ENCODE results near the gene ADAMTS3. TPM values are rescaled to one million over a fixed set of nuclear protein-coding genes. Genes with fewer than 3 reads are reported as not detected.

ADAMTS3 gene
- total RNA-seq, 1 donor from 2014 or later: 2.3 TPM

DNA sequence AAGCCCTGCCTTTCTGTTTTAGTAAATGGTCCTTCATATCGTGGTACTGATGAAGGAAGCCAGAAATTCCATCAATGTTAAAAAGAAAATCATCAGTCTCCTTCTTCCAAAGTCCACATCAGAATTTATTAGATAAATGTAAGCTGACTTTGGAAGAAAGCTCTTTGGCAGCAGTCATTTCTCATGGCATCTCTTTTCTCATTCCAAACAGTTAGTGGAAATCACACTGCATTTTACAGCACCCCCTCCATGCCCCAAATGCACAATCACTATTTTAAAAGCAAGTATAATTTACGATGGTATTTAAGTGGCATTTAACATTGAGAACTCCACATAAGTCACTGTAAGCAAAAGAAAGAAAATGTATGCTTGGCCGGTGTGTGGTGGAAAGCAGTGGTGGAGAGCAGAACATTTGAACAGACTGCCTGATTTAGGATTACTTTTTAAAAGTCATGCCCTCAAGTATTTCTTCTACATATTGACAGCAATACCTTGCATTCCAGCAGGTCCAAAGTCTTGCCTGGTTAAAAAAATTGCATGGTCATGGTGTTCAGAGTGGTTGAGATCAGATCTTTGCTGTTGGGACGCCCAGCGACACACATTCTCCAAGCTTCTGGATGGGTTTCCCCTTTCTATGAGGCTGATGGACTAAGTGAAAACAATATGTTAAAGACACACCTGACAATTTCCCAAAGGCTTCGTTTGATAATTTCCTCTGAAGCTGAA, 248.6 kb downstream of the ADAMTS3 start:
- no peak for DNase-seq (ENCODE audit: low spot score)
- intact Hi-C loops (cut with DNase I): no loop called here
- ATAC-seq: no peak

DNA sequence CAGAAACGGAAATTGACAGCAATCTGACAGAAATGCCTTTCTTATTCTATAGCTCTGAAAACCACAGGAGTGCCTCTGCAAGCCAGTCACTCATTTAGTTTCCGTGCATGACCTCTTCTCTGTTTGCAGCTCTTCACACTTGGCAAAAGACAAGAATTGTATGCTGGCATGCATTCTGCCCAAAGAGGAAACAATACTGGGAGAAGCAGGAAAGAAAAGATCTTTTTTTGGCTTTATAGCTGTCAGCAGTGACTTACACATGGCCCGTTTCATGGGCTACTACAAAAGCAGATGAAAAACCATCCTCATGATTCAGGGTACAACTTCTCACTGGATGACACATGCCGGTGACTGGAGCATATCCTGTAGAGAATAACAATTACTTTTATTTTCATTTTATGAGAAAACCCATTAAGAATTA, 249.4 kb downstream of the ADAMTS3 start:
- no peak for DNase-seq (ENCODE audit: low spot score)
- ATAC-seq: no peak
- intact Hi-C loops (cut with DNase I): no loop called here

DNA sequence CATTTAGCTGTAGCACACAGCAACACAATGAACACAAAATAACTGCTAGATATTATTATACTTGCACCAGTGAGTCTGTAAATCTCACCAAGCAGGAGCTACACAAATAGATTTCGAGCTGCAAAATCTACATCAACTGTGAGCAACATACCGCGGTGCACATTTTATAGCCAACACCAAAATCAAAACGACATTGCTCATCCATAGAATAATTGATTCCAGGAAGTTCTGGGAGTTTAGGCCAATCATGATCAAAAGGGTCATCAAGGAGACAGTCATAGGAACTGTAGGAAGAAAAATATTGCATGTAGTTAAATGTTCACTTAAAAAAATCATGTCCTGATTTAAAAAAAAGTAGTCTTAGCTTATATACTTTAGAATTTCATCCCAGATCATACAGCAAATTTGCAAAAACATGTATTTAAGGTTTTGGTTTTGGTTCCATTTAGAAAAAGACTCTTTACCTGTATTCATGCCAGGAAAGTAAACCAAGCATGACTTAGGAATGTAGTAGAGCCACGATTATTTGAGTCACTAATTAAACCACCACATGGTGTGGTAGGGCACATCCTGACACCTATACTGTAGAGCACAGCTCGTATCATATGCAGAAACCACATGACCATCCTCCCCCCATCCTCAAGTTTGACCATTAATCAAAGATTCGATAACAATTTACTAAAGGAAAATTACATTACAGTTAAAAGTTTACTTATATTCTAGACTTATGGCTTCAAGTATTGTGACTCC, 250.4 kb downstream of the ADAMTS3 start:
- ATAC-seq (no peak), DNase-seq (ENCODE audit: low spot score) (no peak)
- intact Hi-C loops (cut with DNase I): no loop called here

DNA sequence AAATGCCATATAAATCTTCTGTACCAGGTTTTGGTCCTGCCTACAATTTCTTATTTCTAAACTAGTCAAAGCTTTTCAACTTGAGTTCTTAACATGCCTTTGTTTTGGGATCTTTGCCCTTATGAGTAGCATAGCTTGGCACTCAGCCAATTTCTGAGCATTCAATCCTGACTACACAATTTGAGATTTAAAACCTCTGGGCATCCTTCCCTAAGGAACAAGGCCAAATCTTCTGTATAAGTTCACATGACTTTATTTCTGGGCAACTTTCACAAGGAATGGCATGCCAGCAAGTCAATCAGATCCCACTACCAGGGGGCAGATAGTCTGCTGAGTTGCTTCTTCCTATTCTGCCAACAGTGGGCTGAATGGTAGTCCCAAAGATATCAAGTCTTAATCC, 254.2 kb downstream of the ADAMTS3 start:
- intact Hi-C loops (cut with DNase I): no loop called here
- no peak for ATAC-seq
- DNase-seq (ENCODE audit: low spot score): no peak

DNA sequence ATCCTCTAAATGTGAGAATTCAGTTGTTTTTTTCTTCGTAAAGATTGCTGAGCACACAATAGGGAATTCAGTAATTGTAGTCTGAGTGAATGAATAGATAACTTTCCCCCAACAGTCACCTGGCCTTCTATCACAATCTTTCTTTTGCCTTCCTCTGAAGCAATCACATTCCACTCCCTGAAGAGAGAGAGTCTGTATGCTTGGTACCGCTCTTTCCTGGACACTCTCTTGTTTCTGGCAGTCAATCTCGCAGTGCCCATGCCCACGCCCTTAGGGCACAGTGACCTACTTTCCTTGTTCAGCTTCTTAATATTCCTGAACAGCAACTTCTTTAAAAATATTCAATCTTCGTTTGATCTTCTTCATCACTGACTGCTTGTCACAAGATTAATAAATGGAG, 255.9 kb downstream of the ADAMTS3 start:
- ATAC-seq: peak; percentile 25
- no peak for DNase-seq (ENCODE audit: low spot score)
- intact Hi-C loops (cut with DNase I): no loop called here

DNA sequence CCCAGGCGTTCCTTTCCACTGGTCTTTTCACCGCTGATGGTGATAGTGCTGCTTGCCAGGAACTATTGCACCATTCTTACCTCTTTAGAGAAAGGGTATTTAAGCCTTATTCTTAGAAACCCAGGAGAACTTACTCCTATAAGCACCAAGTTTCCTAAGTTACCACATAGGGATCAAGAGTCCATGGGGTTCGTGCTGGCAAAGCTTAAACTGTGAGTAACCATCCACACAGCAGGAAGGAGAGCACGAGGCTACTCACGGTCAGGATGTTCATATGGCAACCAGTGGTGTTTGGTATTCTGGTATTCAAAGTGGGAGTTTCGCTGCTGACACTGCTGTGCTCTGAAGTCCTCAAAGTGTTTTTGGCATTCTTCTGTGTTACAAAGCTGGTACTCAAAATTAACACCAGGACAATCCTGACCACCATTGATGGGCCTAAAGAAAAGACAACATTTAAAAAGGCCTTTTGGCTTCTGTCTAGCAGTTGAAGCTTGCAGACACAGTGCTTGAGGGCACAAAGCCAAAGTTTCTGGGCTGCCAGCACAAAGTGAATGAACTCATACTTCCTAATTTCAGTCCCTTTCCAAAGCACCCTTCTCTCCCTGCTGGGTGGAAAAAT, 256.9 kb downstream of the ADAMTS3 start:
- ATAC-seq (peak; percentile 97), DNase-seq (ENCODE audit: low spot score) (peak; percentile 85)
- intact Hi-C loops (cut with DNase I): no loop called here

DNA sequence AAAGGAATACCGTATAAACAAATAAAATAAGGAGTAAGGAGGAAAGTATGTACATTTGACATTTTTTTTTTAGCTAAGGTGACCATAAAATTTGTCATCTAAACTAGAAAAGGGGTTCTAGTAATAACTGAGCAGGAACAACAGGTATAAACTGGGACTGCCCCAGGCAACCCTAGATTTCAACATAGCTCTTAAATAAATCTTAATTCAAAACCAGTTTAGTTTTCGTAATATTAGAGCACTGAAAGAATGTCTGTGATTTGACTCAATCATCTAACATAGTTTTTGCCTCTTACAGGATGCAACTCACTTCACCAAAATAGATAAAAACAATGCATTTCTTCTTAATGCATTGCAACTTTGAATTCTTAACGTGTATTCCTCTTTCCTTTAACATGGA, 257.7 kb downstream of the ADAMTS3 start:
- intact Hi-C loops (cut with DNase I): no loop called here
- DNase-seq (ENCODE audit: low spot score) (no peak), ATAC-seq (no peak)

DNA sequence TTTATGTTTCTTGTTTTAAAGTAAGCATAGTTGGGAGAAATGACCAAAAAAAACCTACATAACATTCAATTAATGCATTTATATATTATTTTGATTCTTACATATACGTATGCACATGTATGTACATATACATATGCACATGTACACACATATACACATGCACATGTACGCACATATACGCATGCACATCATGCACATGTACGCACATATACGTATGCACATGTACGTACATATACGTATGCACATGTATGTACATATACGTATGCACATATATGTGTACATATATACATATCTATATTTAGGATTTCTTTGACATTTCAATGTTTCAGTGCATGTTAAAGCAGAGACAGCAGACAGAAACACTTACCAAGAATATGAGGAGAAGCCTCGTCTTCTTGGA, 263.4 kb downstream of the ADAMTS3 start:
- DNase-seq (ENCODE audit: low spot score) (no peak), ATAC-seq (no peak)
- intact Hi-C loops (cut with DNase I): no loop called here

DNA sequence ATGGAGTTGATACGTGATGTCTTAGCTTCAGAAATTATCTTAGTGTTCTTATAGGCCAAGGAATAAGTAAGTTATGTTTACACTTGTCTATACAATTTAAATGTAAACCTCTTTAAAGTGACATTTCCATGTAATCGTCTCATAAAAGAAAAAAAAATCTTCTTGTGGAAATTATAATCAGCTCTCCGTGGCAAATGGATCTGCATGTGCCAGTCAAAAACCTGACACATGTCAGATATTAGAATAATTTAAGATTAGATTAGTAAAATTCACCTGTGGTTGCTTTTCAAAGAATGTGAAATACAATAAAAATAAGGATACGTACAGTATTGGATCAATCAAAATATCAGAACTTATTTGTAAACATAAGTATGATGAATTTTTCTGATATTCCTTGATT, 263.9 kb downstream of the ADAMTS3 start:
- ATAC-seq (no peak), DNase-seq (ENCODE audit: low spot score) (no peak)
- intact Hi-C loops (cut with DNase I): no loop called here

DNA sequence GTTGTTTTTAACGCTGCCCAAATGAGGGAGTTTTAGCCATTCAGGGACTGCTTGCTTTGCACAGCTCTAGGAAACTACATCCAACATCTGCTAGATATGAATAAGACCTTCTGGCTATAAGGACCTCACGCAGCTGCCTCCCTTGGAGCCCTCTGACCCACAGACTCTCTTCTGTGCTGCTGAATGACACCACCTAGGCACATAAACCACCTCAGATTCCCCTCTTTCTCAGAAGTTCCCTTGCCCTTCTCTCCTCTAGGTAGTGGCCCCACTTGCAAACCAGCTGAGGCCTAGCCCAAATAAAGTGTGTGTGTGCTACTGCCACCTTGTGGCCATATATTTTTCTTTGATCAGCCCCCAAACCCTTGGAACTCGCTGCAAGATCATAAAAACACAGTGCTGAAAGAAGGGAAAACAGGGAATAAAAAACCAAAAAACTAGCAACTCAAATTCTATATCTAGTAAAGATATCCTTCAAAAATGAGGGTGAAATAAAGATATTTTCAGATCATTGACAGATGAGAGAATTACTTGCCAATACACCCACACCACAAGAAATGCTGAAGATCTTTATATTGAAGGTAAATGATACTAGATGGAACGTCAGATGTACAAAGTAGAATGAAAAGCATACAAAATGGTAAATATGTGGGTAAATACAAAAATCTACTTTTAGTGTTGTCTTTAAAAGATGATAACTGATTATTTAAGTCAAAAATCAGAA, 265.9 kb downstream of the ADAMTS3 start:
- intact Hi-C loops (cut with DNase I): no loop called here
- DNase-seq (ENCODE audit: low spot score): no peak
- peak; percentile 70 for ATAC-seq

DNA sequence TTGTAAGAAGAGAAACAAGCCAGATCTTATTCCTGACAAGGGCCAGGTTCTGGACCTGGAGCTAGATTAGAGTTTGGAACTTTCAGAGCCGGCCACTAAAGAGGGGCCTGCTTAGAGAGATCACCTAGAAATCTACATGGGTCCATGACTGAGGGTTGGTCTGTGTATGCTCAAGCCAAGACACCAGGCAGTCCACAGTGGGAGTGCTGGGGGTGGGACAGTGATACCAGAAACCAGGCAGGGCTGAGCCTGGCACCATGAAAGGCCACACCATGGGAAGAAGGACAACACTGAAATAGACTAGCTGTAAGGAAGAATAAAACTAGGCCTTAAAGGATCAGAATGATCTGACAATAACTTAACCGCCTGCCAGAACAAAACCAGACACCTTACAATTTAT, 267.3 kb downstream of the ADAMTS3 start:
- ATAC-seq: no peak
- DNase-seq (ENCODE audit: low spot score): no peak
- intact Hi-C loops (cut with DNase I): no loop called here

DNA sequence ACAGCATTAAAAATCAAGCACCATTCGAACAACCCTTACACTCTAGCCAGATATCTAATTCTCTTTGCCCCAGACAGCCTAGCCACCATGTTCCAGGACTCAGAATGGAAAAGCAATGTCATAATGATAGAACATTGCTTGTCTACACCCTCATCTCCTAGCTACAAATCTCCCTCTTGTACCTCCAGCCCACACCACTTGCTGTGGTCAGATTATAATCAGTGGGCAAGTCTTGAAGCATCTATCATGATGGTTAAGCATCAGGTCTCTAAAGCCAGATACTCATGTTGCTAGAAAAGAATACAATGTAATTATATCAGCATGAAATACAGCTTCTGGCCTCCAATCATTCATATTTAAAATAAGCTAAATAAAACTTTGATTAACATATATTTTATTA, 268.9 kb downstream of the ADAMTS3 start:
- ATAC-seq: no peak
- intact Hi-C loops (cut with DNase I): no loop called here
- DNase-seq (ENCODE audit: low spot score): no peak

DNA sequence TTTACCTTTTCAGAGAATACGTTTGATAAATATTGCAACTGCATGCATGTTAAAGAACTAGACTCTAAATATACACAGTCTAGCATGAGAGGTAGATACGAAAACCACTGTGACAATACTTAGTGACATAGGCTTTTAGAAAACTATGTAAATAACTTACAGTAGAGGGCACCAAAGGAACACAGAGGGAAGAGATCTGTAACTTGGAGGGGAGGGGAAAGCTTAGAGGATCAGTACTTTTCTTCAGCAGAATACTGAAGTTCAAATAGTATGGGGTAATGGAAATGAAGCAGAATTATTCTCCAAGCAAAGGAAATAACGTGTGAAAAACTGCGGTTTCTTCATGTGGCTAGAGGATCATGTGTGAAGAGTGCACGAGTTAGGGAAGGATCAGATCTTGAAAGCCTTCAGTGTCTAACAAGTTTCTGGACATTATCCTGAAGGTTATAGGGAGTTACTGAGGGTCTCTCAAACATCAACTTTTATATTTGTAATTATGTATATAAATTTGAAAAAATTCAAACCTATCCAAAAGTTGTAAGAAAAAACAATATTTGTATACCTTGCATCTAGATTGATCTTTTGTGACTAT, 273.0 kb downstream of the ADAMTS3 start:
- intact Hi-C loops (cut with DNase I): no loop called here
- no peak for DNase-seq (ENCODE audit: low spot score)
- peak; percentile 79 for ATAC-seq

DNA sequence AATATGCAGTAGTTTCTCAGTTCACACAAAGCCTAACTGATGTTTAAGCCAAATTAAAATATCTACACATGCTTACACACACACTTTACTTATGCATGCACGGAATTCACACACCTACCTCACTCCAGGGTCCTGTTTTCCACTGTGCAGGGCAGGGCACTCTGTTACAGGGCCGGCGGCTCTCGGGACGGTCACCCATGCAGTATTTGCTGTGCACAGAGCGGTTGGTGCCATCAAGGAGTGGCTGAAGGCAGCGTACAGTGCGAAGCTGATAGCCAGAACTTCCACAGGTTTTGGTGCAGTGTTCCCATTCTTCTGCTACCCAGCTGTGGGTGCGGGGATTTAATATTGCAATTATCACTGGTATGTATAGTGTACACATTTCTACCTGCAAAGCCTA, 278.3 kb downstream of the ADAMTS3 start:
- DNase-seq (ENCODE audit: low spot score): no peak
- intact Hi-C loops (cut with DNase I): no loop called here
- no peak for ATAC-seq

DNA sequence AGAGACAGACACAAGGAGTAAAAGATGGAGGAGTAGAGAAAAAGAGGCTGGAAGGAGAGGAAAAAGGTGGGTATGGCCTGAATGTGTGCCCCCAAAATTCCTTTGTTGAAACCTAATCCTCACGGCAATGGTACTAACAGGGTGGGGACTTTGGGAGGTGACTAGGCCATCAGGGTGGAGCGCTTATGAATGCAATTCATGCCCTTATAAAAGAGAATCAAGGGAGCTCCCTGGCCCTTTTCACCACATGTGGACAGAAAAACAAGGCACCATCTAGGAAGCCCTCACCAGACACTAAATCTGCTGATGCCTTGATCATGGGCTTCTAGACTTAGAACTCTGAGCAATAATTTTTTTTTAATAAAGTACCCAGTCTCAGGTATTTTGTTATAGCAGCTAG, 282.1 kb downstream of the ADAMTS3 start:
- DNase-seq (ENCODE audit: low spot score) (no peak), ATAC-seq (no peak)
- intact Hi-C loops (cut with DNase I): no loop called here

DNA sequence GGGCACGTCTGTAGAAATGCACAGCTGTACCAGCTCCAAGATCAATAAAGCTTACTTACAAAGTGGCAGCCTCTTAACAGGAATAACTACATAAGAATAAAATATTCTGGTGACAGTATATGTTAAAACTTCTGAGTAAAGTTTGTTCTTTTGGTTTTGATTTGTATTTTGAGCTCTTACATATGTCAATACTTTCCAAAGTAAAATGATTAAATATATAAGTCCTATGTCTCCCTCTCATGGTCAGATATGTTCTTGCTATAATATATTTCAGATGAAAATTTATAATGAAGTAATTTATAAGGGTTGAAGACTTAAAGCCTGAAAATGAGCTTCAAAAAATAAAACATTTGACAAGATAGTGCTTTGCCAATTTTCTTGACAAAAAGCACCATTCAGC, 282.8 kb downstream of the ADAMTS3 start:
- no peak for ATAC-seq
- intact Hi-C loops (cut with DNase I): no loop called here
- DNase-seq (ENCODE audit: low spot score): no peak

DNA sequence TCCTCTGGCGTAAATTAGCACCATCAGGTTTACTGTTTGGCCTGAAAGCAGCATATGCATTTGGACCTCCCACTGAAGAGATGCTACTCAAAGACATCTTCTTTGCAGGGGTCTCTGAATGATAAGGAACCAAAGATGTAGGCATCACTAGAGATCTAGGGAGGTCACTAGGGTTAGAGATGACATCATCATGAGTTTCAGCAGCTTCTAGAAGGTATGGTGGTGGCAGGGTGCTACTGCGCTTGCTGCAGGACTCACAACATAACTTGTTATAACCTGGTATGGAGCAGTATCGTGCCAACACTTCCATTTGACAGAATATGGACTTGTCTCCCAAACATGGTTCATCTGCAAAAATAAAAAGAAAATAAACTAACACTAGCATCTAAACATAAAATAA, 285.7 kb downstream of the ADAMTS3 start:
- ATAC-seq (no peak), DNase-seq (ENCODE audit: low spot score) (no peak)
- intact Hi-C loops (cut with DNase I): no loop called here

DNA sequence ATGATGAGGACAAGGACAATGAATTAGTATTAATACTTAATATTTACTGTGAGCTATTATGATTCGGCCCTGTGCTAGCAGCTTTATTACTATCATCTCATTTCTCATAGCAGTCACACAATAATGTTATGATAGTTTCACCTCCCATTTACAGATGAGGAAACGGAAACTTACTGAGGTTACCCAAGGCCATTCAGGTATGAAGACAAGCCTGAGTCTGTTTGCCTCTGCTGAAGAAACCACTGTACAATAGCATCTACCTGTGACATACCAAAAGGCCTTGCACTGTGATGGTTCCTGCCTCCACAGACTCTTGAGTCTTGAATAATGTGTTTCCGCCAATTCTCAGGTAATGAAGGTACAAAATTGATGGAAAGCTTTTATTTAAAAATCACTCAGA, 288.8 kb downstream of the ADAMTS3 start:
- ATAC-seq (no peak), DNase-seq (ENCODE audit: low spot score) (no peak)
- intact Hi-C loops (cut with DNase I): no loop called here

DNA sequence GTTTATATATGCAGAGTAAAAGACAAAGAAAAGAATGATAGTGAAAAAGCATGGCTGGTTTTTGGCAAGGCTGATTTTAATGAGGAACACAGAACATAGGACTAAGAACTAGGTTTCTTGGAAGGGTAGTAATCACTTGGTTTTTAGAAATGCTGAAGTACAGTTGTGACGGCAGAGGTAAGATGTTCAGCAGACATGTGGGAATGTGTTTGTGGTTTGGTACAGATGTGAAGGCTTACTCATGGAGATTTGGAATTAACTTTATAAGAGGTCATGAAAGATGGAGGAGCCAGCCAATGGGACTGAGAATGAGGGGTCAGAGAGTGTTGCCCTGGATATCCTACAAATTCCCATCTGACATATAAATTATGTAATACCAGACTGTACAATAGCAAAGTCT, 293.6 kb downstream of the ADAMTS3 start:
- DNase-seq (ENCODE audit: low spot score) (no peak), ATAC-seq (no peak)
- intact Hi-C loops (cut with DNase I): no loop called here
